ENCODE results near the gene CDC42EP2. TPM values are rescaled to one million over a fixed set of nuclear protein-coding genes. Genes with fewer than 3 reads are reported as not detected.
A peak's percentile ranks its signal among the peaks of the same experiment; 100 is the strongest.

The CDC42EP2 gene
- total and polyA plus RNA-seq, 2 of the 13 experiments (the other 11 are each of a cell fraction or from before 2014, with no cell fraction given): 2.3 to 7.1 TPM

DNA sequence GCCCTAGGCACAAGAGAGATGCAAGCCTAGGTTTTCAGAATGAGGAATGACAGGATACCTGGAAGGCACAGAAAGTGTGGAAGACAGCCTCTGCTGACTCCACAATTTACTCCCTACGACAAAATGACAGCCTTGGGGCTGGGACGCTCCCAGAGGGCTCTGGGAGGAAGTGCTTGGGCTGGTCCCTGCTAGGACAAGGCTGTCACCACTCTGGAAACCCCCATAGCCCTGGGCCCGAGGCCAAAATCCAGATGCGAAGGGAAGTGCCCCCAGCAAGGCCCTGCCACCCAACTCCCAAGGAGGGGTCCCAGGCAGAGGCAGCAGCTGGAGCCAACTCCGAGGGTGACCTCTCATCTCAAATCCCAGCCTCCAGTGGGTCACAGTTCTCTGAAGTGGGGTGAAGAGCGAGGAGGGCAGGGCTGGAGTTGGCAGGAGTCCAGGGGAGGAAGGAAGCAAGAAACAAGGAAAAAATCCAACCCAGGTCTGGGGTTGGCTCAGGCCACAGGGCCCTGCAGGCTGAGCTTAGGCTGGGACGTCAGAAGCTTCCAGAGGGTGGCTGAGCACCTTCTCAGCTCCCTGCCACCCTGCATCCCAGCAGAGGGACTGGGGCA is 6.3 kb upstream of the CDC42EP2 start:
- no peak overlapping the region for H3K27ac ChIP-seq (ENCODE audit: extremely low read length, insufficient read depth, low read length)
- WGBS (ENCODE audit: low lambda C conversion rate): 41% methylated on average over 5 of the region's 7 CpGs
- H3K9ac ChIP-seq (ENCODE audit: insufficient read depth, low read depth, low read length): no peak overlapping the region; the same call in 1 of the 2 replicates
- H3K27me3 ChIP-seq (ENCODE audit: control insufficient read depth in 1 of 2, insufficient read depth in 2 of 2, low read length in 2 of 2): no peaks in the 10 kb centered on the region
- H3K4me3 ChIP-seq (replicated peaks in 1 of 3; ENCODE audit: insufficient read depth in 1 of 3, low read depth in 2 of 3, low read length in 3 of 3): no peak overlapping the region; a peak in 1 of 6 replicates
- in situ Hi-C loops (cut with HindIII; ENCODE audit: extremely low pct_ligation_motif_present, low pct_unique_long_range_greater_than_20kb): no loop called here
- TF ChIP-seq, protein P1, sequence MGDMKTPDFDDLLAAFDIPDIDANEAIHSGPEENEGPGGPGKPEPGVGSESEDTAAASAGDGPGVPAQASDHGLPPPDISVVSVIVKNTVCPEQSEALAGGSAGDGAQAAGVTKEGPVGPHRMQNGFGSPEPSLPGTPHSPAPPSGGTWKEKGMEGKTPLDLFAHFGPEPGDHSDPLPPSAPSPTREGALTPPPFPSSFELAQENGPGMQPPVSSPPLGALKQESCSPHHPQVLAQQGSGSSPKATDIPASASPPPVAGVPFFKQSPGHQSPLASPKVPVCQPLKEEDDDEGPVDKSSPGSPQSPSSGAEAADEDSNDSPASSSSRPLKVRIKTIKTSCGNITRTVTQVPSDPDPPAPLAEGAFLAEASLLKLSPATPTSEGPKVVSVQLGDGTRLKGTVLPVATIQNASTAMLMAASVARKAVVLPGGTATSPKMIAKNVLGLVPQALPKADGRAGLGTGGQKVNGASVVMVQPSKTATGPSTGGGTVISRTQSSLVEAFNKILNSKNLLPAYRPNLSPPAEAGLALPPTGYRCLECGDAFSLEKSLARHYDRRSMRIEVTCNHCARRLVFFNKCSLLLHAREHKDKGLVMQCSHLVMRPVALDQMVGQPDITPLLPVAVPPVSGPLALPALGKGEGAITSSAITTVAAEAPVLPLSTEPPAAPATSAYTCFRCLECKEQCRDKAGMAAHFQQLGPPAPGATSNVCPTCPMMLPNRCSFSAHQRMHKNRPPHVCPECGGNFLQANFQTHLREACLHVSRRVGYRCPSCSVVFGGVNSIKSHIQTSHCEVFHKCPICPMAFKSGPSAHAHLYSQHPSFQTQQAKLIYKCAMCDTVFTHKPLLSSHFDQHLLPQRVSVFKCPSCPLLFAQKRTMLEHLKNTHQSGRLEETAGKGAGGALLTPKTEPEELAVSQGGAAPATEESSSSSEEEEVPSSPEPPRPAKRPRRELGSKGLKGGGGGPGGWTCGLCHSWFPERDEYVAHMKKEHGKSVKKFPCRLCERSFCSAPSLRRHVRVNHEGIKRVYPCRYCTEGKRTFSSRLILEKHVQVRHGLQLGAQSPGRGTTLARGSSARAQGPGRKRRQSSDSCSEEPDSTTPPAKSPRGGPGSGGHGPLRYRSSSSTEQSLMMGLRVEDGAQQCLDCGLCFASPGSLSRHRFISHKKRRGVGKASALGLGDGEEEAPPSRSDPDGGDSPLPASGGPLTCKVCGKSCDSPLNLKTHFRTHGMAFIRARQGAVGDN (CRISPR knock-in tag; IDR thresholded peaks at IDR 0.05): peak; percentile 49; the same call in 1 of the 2 replicates
- TF ChIP-seq ZFYVE20 (CRISPR knock-in tag; IDR thresholded peaks at IDR 0.05; ENCODE audit: borderline replicate concordance, low read depth) (no peak), MAFF (IDR thresholded peaks at IDR 0.05; ENCODE audit: low read depth, low read length) (peak; percentile 32; the same call in 1 of the 2 replicates), TBX2 (CRISPR knock-in tag; IDR thresholded peaks at IDR 0.05; ENCODE audit: borderline replicate concordance) (peak; percentile 27; the same call in 1 of the 2 replicates), KDM1A (CRISPR knock-in tag; IDR thresholded peaks at IDR 0.05) (no peak), MAFK (conservative IDR thresholded peaks at IDR 0.05 in 1 of 2, IDR thresholded peaks at IDR 0.05 in 1 of 2; ENCODE audit: low read length in 2 of 2) (peak; percentile 45 to 46; a peak in 3 of 4 replicates), FOXA1 (IDR thresholded peaks at IDR 0.05) (no peak), FOXA1 (CRISPR knock-in tag; IDR thresholded peaks at IDR 0.05) (no peak), ZNF670 (CRISPR knock-in tag; IDR thresholded peaks at IDR 0.05; ENCODE audit: borderline replicate concordance) (0 out of 2 replicates have a peak, but pooled peaks have one; percentile 44), MIER3 (CRISPR knock-in tag; IDR thresholded peaks at IDR 0.05; ENCODE audit: borderline replicate concordance) (no peak), ARHGAP35 (CRISPR knock-in tag; IDR thresholded peaks at IDR 0.05; ENCODE audit: borderline replicate concordance) (no peak)
- TF ChIP-seq, protein P2, sequence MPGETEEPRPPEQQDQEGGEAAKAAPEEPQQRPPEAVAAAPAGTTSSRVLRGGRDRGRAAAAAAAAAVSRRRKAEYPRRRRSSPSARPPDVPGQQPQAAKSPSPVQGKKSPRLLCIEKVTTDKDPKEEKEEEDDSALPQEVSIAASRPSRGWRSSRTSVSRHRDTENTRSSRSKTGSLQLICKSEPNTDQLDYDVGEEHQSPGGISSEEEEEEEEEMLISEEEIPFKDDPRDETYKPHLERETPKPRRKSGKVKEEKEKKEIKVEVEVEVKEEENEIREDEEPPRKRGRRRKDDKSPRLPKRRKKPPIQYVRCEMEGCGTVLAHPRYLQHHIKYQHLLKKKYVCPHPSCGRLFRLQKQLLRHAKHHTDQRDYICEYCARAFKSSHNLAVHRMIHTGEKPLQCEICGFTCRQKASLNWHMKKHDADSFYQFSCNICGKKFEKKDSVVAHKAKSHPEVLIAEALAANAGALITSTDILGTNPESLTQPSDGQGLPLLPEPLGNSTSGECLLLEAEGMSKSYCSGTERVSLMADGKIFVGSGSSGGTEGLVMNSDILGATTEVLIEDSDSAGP (CRISPR knock-in tag; IDR thresholded peaks at IDR 0.05; ENCODE audit: borderline replicate concordance): peak; percentile 22; the same call in 1 of the 2 replicates
- TF ChIP-seq, protein P3, sequence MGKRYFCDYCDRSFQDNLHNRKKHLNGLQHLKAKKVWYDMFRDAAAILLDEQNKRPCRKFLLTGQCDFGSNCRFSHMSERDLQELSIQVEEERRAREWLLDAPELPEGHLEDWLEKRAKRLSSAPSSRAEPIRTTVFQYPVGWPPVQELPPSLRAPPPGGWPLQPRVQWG (CRISPR knock-in tag; IDR thresholded peaks at IDR 0.05; ENCODE audit: borderline replicate concordance, low read depth): no peak
- DNase-seq (ENCODE audit: low spot score): no peak
- H3K4me2 ChIP-seq (ENCODE audit: low read depth, low read length): peak overlapping the region; percentile 25; the same call in 1 of the 2 replicates
- no peaks in the 10 kb centered on the region for H4K20me1 ChIP-seq (ENCODE audit: insufficient read depth, low read length)
- FAIRE-seq: no peak
- H3K36me3 ChIP-seq (replicated peaks in 1 of 2; ENCODE audit: control insufficient read depth in 1 of 2, insufficient read depth in 2 of 2, low read length in 2 of 2): no peaks in the 10 kb centered on the region; a peak in 1 of 5 replicates
- H3K4me1 ChIP-seq (ENCODE audit: insufficient read depth, low read length): peaks cover 79% of the 10 kb centered on the region
- H3K79me2 ChIP-seq (ENCODE audit: insufficient read depth, low read length): no peaks in the 10 kb centered on the region
- no peak for ATAC-seq
- no TSS peak for BruUV-seq (replicated peaks)
- no peaks in the 10 kb centered on the region for H3K9me3 ChIP-seq (ENCODE audit: low read length)
- POLR2A ChIA-PET: interaction anchor here (0.5 to 1.5 kb wide), 4 partner anchors 17 to 142 kb away, joined by 3 to 5 read pairs (median 4); partner anchors contain the start of gene DPF2
- H2AFZ ChIP-seq (ENCODE audit: low read length): no peak overlapping the region
- CTCF ChIA-PET (ENCODE audit: low intra/inter-chr PET ratio, low total read pairs): no interaction called here
- intact Hi-C loops (cut with micrococcal nuclease; ENCODE audit: unreplicated experiment): no loop called here
